ENCODE results near the gene SGCD. TPM values are rescaled to one million over a fixed set of nuclear protein-coding genes. Genes with fewer than 3 reads are reported as not detected.

Gene SGCD
- total RNA-seq, 4 donors from 2014 or later, result 5.1 to 8.1 (median 6.5) TPM

DNA sequence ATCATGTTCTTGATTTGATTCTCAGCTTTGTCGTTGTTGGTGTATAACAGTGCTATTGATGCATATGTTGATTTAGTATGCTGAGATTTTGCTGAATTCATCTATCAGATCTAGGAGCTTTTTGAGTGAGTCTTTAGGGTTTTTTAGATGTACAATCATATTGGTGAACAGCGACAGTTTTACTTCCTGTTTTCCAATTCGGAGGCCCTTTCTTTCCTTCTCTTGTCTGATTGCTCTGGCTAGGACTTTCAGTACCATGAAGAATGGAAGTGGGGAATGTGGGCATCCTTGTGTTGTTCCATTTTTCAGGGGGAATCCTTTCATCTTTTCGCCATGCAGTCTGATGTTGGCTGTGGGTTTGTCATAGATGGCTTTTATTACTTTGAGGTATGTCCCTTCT lies 100.4 kb downstream of the SGCD start:
- TF ChIP-seq, protein P1, sequence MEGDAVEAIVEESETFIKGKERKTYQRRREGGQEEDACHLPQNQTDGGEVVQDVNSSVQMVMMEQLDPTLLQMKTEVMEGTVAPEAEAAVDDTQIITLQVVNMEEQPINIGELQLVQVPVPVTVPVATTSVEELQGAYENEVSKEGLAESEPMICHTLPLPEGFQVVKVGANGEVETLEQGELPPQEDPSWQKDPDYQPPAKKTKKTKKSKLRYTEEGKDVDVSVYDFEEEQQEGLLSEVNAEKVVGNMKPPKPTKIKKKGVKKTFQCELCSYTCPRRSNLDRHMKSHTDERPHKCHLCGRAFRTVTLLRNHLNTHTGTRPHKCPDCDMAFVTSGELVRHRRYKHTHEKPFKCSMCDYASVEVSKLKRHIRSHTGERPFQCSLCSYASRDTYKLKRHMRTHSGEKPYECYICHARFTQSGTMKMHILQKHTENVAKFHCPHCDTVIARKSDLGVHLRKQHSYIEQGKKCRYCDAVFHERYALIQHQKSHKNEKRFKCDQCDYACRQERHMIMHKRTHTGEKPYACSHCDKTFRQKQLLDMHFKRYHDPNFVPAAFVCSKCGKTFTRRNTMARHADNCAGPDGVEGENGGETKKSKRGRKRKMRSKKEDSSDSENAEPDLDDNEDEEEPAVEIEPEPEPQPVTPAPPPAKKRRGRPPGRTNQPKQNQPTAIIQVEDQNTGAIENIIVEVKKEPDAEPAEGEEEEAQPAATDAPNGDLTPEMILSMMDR (IDR thresholded peaks at IDR 0.05; ENCODE audit: low read depth), result no peak

DNA sequence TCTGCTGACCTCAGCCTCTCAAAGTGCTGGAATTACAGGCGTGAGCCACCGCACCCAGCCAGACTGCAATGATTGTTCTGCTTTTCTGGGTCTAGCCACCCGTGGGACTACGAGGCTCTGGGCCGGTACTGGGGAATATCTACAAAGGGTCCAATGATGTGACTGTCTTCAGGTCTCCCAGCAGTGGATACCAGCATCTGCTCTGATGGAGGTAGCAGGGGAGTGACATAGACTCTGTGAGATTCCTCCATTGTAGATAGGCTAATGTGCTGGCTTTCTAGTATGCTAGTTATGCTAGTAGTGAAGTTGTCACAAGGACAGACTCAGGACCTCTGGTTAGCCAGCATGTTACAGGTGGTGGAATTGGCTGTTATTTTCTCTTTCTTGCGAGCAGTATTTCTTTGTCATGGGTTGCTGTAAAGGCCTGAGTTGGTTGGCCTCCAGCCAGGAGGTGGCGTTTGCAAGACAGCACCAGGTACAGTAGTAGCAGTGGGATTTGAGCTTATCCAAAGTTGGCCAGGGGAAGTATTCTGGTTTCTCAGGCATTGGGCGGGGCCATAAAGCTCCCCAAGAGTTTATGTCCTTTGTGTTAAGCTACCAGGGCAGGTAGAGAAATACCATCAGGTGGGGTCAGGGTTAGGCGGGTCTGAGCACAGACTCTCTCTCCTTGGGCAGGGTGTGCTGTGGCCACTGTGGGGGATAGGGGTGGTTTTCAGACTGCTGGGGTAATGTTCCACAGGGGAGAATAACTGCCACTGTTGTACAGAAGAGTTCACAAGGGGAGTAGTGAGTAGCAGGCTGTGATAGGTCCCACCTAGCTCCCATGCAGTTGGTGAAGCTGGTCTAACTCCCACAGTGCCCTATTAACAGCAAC lies 105.2 kb downstream of the SGCD start:
- TF ChIP-seq, protein P1 (IDR thresholded peaks at IDR 0.05; ENCODE audit: low read depth), result no peak

DNA sequence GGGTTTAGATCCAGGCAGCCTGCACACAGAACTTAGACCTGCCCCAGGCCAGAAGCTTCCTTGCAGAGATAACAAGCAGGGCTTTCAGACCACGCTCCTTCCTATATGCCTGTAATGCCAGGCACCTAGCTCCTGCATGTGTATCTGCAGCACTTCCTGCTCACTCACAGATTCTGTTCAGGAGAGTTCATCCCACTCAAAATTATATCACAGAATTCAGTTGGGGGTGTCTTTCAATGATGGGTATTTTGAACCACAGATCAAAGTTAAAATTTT lies 105.8 kb downstream of the SGCD start:
- TF ChIP-seq, protein P1 (IDR thresholded peaks at IDR 0.05; ENCODE audit: low read depth), result no peak

DNA sequence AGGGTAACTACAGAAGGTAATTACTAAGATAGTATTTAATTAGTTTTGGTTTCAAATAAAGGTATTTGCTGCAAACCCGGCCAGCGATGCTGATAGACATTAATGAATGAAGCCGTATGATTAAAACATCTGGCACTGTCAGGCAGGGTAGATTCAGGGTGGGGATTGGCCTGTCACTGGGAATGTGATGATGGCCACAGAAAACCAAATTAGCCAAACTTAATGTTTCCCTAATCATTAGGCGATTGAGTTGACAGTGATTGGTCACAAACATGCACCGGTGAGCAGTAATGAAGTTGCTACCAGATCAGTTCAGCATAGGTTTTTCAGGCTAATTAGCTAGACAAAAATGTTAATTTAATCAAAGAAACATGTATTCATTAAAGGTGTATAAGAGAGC lies 107.5 kb downstream of the SGCD start:
- TF ChIP-seq, protein P1 (IDR thresholded peaks at IDR 0.05; ENCODE audit: low read depth), result no peak

DNA sequence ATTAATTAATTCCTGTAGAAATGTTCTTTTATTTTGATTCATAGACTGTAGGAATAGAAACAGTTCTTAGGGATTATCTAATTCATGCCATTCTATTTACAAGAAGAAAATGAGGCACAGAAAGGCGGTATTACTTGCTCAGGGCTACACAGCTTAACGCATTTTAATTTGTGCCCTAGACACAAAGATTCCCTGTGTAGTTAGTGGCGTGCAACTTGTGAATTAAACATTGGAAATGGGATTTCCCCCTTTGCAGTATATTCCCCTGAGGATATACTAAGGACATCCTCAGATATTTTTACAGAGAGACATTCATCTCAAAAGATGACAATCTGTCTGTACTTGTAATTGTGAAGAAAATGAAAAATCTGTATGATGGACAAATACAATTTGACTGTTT lies 108.1 kb downstream of the SGCD start:
- TF ChIP-seq, protein P1 (IDR thresholded peaks at IDR 0.05; ENCODE audit: low read depth), result no peak

DNA sequence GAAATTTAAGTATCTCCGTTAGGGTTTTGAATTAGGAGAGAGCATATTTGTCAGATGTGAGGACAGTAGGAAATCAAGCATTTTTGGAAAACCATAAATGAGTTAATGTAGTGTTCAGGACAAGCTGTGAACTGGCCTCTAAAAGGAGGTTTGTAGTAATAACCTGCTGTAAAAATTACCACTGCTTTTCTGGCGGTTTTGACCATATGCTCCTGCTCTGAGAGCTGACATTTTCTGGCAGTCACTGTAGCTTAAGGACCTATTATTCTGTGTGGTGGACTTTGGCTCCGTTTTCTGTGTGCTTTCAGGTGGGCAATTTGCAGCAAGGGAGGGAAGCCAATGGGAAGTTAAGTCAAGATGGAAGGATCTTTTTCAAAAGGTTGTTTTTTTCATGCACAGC lies 111.1 kb downstream of the SGCD start:
- TF ChIP-seq, protein P1 (IDR thresholded peaks at IDR 0.05; ENCODE audit: low read depth), result no peak

DNA sequence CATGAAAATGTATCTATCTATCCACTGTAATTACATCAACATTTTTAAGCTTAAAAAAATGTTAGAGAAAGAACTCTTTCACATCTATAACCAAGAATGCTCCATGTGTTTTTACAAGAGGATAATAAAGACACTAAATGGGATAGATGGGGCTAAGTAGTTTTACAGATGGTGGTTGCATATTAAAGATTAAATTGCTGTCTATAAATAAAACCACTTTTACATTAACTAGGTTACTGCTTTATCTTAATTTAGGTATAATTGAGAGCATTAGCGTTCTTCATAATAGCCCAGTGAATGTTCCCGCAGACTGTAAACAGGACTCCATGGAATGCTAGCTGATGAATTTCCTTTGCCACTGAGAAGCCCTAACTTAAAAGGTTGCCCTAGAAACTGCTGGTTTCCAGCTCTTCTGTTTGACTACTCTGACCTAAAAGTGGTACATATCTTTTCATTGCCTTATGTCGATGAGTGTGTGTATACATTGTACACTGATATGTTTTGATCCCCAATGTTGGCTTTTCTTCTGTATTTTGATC lies 117.9 kb downstream of the SGCD start:
- TF ChIP-seq, protein P1 (IDR thresholded peaks at IDR 0.05; ENCODE audit: low read depth), result no peak
